Lower leg skin (tissue), 3 donors: ENCODE results near the gene GPC6.

ENCODE experiments used
- CTCF ChIP-seq, 3 donors: fragments of 450-650 bp; IDR thresholded peaks; one replicate each; pipeline ENCODE4 v1.5.1; 2016; ENCODE audit warnings: antibody characterized with exemption in 3 of 3, mild to moderate bottlenecking in 3 of 3, moderate library complexity in 2 of 3
- POLR2A ChIP-seq, 2 donors: fragments of 450-650 bp; IDR thresholded peaks; one replicate each; pipeline ENCODE4 v1.6.1; 2016 to 2017; ENCODE audit warnings: antibody characterized with exemption in 2 of 2, mild to moderate bottlenecking in 1 of 2, moderate library complexity in 1 of 2

GRCh38 chr13:94115054-94115453 is 888.4 kb downstream of the GPC6 start:
- TF ChIP-seq CTCF (IDR thresholded peaks at IDR 0.05) (no peak), POLR2A (IDR thresholded peaks at IDR 0.05) (no peak)
